Small intestine (tissue), 7 donors: ENCODE data around the gene LIX1. TPM values are rescaled to one million over a fixed set of nuclear protein-coding genes. Genes with fewer than 3 reads are reported as not detected.
"Not testable (repeated sequence)": the region's sequence is repeated elsewhere in the genome, so short reads cannot be mapped to it uniquely, and the experiment has no call there.

Experiments
- DNase-seq, 2 donors: peaks; one replicate each; pipeline versions ENCODE4 v3.0.0 to v3.0.0-alpha.2; 2013
- FAIRE-seq: peaks from 2 replicates; lab custom pipeline; 2012; peaks lifted over from hg19 to GRCh38; lab: Jason Lieb, UNC
- H3K27ac ChIP-seq, 3 donors: one replicate each; pipeline ENCODE4 v1.5.1; 2013; ENCODE audit warnings: low read length in 2 of 3, mild to moderate bottlenecking in 2 of 3, control low read depth in 1 of 3, inconsistent platforms in 1 of 3, low read depth in 1 of 3, moderate library complexity in 1 of 3
- H3K27me3 ChIP-seq, 3 donors: one replicate each; pipeline ENCODE4 v1.6.1; 2013; ENCODE audit warnings: low read length in 3 of 3, inconsistent platforms in 1 of 3; ENCODE audit not compliant: control insufficient read depth in 3 of 3, insufficient read depth in 3 of 3
- H3K36me3 ChIP-seq, 3 donors: one replicate each; pipeline ENCODE4 v1.6.1; 2013; ENCODE audit warnings: low read length in 3 of 3, inconsistent platforms in 1 of 3, low read depth in 1 of 3, mild to moderate bottlenecking in 1 of 3, moderate library complexity in 1 of 3; ENCODE audit not compliant: control insufficient read depth in 3 of 3, insufficient read depth in 2 of 3
- H3K4me1 ChIP-seq, 3 donors: one replicate each; pipeline ENCODE4 v1.6.1; 2013; ENCODE audit warnings: low read length in 2 of 3, inconsistent platforms in 1 of 3, low read depth in 1 of 3, mild to moderate bottlenecking in 1 of 3, moderate library complexity in 1 of 3; ENCODE audit not compliant: control insufficient read depth in 3 of 3, insufficient read depth in 2 of 3
- H3K4me3 ChIP-seq, 3 donors: one replicate each; pipeline ENCODE4 v1.5.1; 2013; ENCODE audit warnings: low read length in 3 of 3, control low read depth in 1 of 3, inconsistent platforms in 1 of 3, low read depth in 1 of 3, mild to moderate bottlenecking in 1 of 3, moderate library complexity in 1 of 3
- H3K9me3 ChIP-seq, 2 donors: one replicate each; pipeline ENCODE4 v1.6.1; 2013; ENCODE audit warnings: low read depth in 1 of 2, low read length in 1 of 2; ENCODE audit not compliant: control insufficient read depth in 2 of 2, insufficient read depth in 1 of 2
- WGBS, 3 donors: extraction: QIAGEN DNeasy Blood & Tissue Kit; methylation state at CpG; one replicate each; pipeline ENCODE4 v1.1.7; 2013; 5-methylcytosine and 5-hydroxymethylcytosine counted together
- polyA plus RNA-seq, 4 donors: library from polyadenylated mRNA; stranded (reverse) in 3 of 4; unstranded in 1 of 4; fragments of 200-250 nt in 3 of 4; fragments of 120-200 nt in 1 of 4; gene quantifications; one replicate each; pipeline versions ENCODE4 v1.2.1 to v1.2.3, GENCODE V29; 2013
- donor health status: healthy with polysubstance abuse.
- donor health status: control.
- donor health status: control.
- donor health status: Bipolar disorder and iron deficiency.
- donor health status: healthy.

LIX1 gene
- polyA plus RNA-seq, 4 donors, result 0.85 to 3.0 TPM; not detected in 2

DNA sequence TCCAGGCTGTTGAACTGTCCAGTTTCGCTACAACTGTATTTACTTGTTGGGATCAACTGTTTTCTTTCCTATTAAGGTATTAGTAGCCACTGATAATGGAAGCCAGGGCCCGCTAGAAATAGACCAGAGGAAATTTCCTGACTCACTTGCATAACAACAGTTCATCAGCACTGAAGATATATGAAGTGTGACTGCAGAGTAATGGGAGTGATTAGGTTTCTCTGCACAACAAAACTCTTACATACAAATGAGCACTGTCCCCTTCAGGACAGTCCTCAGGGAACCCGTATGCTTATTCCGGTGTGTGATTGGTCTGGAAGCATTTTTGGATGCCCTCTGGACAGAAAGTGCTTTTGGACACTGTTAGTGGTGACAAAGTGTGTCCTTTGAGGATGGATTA lies 55.3 kb downstream of the LIX1 start:
- no peak for DNase-seq
- no peaks in the 10 kb centered on the region for H3K4me1 ChIP-seq
- H3K27ac ChIP-seq, result no peak overlapping the region
- H3K9me3 ChIP-seq, result peaks cover 0 to 11% of the 10 kb centered on the region in 2 donors
- H3K27me3 ChIP-seq, result no peaks in the 10 kb centered on the region
- WGBS, 3 donors, result 82 to 88% (median 87%) methylated on average over 4 of the region's 4 CpGs
- no peaks in the 10 kb centered on the region for H3K36me3 ChIP-seq
- FAIRE-seq, result no peak
- no peak overlapping the region for H3K4me3 ChIP-seq

DNA sequence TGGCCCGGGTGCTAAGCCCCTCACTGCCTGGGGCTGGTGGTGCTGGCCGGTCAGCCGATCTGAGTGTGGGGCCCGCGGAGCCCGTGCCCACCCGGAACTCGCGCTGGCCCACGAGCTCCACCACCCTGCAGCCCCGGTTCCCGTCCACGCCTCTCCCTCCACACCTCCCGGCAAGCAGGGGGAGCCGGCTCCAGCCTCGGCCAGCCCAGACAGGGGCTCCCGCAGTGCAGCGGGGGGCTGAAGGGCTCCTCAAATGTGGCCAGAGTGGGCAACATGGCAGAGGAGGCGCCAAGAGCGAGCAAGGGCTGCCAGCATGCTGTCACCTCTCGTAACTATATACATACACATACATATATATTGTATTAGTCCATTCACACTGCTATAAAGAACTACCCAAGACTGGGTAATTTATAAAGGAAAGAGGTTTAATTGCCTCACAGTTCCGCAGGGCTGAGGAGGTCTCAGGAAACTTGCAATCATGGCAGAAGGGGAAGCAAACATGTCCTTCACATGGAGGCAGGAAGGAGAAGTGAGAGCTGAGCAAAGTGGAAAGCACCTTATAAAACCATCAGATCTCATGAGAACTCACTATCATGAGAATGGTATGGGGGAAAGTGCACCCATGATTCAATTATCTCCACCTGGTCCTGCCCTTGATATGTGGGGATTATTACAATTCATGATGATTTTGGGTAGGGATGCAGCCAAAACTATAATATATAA lies 56.8 kb downstream of the LIX1 start:
- Histone ChIP-seq H3K4me3 (no peak overlapping the region), H3K36me3 (no peaks in the 10 kb centered on the region), H3K27ac (no peak overlapping the region), H3K4me1 (no peaks in the 10 kb centered on the region), H3K9me3 (peaks cover 0 to 11% of the 10 kb centered on the region in 2 donors), H3K27me3 (no peaks in the 10 kb centered on the region)
- FAIRE-seq (no peak), DNase-seq (no peak)
- 95 to 98% (median 98%) methylated on average over 17 to 22 of the region's 22 CpGs for WGBS, 3 donors

DNA sequence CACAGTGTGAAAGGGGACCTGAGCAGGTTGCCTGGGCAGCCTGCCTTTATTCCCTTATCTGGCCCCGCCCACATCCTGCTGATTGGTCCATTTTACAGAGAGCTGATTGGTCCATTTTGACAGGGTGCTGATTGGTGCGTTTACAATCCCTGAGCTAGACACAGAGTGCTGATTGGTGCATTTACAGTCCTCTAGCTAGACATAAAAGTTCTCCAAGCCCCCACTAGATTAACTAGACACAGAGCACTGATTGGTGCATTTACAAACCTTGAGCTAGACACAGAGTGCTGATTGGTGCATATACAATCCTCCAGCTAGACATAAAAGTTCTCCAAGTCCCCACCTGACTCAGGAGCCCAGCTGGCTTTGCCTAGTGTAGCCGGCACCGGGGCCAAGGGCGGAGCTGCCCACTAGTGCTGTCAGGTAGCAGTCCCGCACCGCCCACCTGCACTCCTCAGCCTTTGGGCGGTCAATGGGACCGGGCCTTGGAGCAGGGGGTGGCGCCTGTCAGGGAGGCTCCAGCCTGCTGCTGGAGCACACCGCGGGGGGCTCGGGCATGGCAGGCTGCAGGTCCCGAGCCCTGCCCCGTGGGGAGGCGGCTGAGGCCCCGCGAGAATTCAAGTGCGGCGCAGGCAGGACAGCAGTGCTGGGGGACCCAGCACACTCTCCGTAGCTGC lies 57.5 kb downstream of the LIX1 start:
- peaks cover 0 to 11% of the 10 kb centered on the region in 2 donors for H3K9me3 ChIP-seq
- not testable (repeated sequence) for H3K36me3 ChIP-seq, FAIRE-seq, DNase-seq, H3K4me3 ChIP-seq, H3K27me3 ChIP-seq, H3K27ac ChIP-seq, H3K4me1 ChIP-seq
- WGBS, 3 donors, result 93 to 95% (median 95%) methylated on average over 14 to 21 of the region's 21 CpGs

DNA sequence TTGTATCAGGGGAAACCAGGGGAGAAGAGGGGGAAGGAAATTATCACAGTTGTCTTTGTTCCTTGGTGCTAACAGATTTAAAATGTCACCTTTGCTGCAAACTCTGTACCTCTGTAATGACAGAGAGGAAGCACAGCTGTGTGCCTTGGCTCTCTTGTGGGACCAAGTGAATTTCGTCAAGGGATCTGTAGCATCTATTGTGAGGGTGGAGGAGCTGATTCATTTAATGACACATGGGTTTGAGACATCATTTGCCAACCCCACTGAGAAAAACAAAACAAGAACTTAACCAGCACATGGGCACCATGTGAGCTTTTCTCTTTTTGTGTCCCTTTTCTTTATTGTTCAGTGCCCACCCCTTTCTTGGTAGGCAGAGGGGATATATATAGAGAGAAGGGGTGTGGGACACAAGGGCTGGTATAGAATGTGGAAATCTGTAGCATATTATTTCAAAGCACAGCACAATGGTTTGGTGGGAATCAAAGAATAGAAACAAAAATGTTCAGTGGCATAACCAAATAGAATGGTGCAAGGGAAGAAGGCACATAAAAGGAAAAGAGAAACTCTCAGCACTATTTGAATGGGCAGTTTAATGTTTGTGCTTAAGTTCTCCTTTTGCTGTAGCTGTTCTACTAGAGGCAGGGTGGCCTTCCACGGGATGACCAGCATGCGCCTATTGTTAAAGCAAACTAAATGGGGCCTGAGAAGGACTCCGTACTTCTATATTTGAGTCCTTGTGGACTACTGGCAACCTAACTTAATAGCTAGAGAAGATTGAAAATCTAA lies 63.3 kb downstream of the LIX1 start:
- DNase-seq (no peak), FAIRE-seq (no peak)
- Histone ChIP-seq H3K9me3 (no peaks in the 10 kb centered on the region), H3K27me3 (no peaks in the 10 kb centered on the region), H3K36me3 (no peaks in the 10 kb centered on the region), H3K4me1 (no peaks in the 10 kb centered on the region), H3K27ac (no peak overlapping the region), H3K4me3 (no peak overlapping the region)
- WGBS, 3 donors, result 80 to 91% (median 89%) methylated on average over 4 of the region's 4 CpGs

DNA sequence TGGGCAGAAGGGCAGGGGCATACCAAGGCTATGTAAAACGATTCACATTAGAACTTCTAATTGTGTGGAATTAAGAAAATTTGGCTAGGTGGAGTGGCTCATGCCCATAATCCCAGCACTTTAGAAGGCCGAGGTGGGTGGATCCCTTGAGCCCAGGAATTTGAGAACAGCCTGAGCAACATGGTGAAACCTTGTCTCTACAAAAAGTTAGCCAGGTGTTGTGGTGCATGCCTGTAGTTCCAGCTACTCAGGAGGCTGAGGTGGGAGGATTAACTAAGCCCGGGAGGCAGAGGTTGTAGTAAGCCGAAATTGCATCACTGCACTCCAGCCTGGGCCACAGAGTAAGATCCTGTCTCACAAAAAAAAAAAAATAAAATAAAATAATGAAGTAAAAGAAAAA lies 65.2 kb downstream of the LIX1 start:
- H3K27ac ChIP-seq, result no peak overlapping the region

DNA sequence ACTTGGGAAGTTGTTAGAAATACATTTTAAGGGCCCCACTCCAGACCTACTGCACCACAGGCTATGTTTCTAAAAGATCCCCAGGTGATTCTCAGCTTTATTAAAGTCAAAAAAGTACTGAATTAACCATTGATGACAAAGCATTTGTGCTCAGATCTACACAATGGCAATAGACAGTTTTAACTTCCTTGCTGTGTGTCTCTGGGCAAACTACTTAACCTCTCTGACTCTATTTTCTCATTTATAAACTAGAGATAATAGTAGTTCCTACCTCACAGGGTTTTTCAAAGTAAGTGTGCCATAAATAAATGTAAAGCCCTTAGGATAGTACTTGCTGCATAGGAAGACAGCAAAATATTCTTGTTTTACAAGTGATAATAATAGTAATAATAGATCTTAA lies 66.3 kb downstream of the LIX1 start:
- DNase-seq (no peak), FAIRE-seq (no peak)
- H3K27me3 ChIP-seq, result no peaks in the 10 kb centered on the region
- H3K9me3 ChIP-seq, result no peaks in the 10 kb centered on the region
- no peak overlapping the region for H3K27ac ChIP-seq
- no peak overlapping the region for H3K4me3 ChIP-seq
- H3K36me3 ChIP-seq, result no peaks in the 10 kb centered on the region
- H3K4me1 ChIP-seq, result no peaks in the 10 kb centered on the region

More for the DNA sequence above, 65.2 kb downstream of the LIX1 start:
- WGBS, 3 donors, result 91 to 98% (median 91%) methylated on average over 4 of the region's 4 CpGs
- Histone ChIP-seq H3K4me1 (no peaks in the 10 kb centered on the region), H3K36me3 (no peaks in the 10 kb centered on the region), H3K9me3 (no peaks in the 10 kb centered on the region), H3K27me3 (no peaks in the 10 kb centered on the region), H3K4me3 (no peak overlapping the region)
- no peak for DNase-seq
- no peak for FAIRE-seq

DNA sequence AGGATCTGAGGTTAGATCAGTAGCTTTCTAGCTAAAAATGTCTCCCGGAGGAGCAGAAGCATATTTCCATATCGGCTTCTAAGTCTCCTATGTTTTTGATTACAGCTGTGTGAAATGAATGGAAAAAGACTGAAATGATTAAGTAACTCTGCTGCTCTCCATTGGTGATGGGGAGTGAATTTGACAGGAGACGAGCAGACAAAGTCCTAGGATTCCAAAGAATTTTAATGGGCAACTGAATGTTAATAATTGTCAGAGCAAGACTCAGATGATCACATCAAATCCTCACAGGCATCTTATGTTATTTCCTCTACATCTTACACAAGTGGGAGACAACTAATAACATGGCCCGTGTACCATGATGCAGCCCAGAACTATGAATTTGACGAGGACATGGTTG lies 66.8 kb downstream of the LIX1 start:
- DNase-seq, result no peak
- WGBS, 3 donors, result 92 to 93% (median 93%) methylated on average over 5 of the region's 5 CpGs
- H3K4me3 ChIP-seq, result no peak overlapping the region
- no peaks in the 10 kb centered on the region for H3K27me3 ChIP-seq
- no peak overlapping the region for H3K27ac ChIP-seq
- no peaks in the 10 kb centered on the region for H3K36me3 ChIP-seq
- H3K4me1 ChIP-seq, result no peaks in the 10 kb centered on the region
- no peaks in the 10 kb centered on the region for H3K9me3 ChIP-seq
- no peak for FAIRE-seq

DNA sequence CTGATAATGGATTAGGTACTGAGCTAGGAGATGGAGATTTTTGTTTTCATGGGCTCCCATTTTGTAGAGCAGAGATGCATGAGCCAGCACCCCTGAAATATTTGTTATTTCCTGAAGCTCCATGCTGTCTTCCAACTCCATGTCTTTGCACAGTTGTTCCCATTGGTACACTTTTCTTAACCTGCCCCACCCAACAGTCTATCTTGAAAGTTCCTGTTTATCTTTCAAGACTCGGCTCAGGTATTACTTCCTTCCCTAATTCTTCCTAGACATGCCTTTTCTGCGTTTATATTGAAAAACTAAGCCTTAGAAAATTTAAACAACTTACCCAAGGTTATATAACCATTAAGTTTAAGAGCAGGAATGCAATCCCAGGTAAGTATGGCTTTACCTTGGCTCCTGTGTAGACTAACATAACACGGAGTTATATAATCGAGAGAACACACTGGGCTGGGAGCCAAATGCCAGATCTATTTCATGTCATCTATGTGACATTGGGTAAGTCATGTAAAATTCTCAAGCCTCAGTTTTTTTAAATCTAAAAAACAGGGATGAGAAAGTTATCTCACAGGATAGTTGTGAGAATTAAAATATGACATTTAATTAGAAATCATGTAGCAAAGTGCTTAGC lies 67.4 kb downstream of the LIX1 start:
- DNase-seq (peak in 1 of 2 donors; percentile 7), FAIRE-seq (no peak)
- Histone ChIP-seq H3K9me3 (no peaks in the 10 kb centered on the region), H3K4me1 (no peaks in the 10 kb centered on the region), H3K27me3 (no peaks in the 10 kb centered on the region), H3K27ac (no peak overlapping the region), H3K36me3 (no peaks in the 10 kb centered on the region), H3K4me3 (no peak overlapping the region)
- 28 to 51% (median 36%) methylated on average over 4 of the region's 4 CpGs for WGBS, 3 donors
